GM12875 (cell line): ENCODE results near the gene FAM210A.

Source experiments
- H3K4me3 ChIP-seq: one replicate; pipeline ENCODE4 v1.5.1; 2011; ENCODE audit warnings: low read depth, low read length, control low read depth
- CTCF ChIP-seq: IDR thresholded peaks from 2 replicates; pipeline ENCODE4 v1.5.1; 2011; ENCODE audit warnings: low read depth, mild to moderate bottlenecking, control low read depth, inconsistent platforms, low read length, moderate library complexity, borderline replicate concordance; ENCODE audit not compliant: insufficient read depth

FAM210A gene

GRCh38 chr18:13627639-13628038 is 98.7 kb downstream of the FAM210A start:
- H3K4me3 ChIP-seq = no peak overlapping the region
- no peak for TF ChIP-seq CTCF

GRCh38 chr18:13626544-13626908 is 99.8 kb downstream of the FAM210A start:
- TF ChIP-seq CTCF = no peak
- H3K4me3 ChIP-seq = no peak overlapping the region

GRCh38 chr18:13625843-13626543 is 100.4 kb downstream of the FAM210A start:
- no peak overlapping the region for H3K4me3 ChIP-seq
- TF ChIP-seq CTCF = no peak

GRCh38 chr18:13625355-13625754 is 101.0 kb downstream of the FAM210A start:
- no peak overlapping the region for H3K4me3 ChIP-seq
- no peak for TF ChIP-seq CTCF

- no peak overlapping the region for H3K4me3 ChIP-seq
- no peak for TF ChIP-seq CTCF
These were observed 101.7 kb downstream of the FAM210A start for GRCh38 chr18:13624563-13625237.

GRCh38 chr18:13623871-13624270 is 102.5 kb downstream of the FAM210A start:
- H3K4me3 ChIP-seq = no peak overlapping the region
- TF ChIP-seq CTCF = no peak

- H3K4me3 ChIP-seq = no peak overlapping the region
- no peak for TF ChIP-seq CTCF
These were observed 103.0 kb downstream of the FAM210A start for GRCh38 chr18:13623348-13623747.
